GM20431 (cell line): ENCODE data around the gene FCGBP.
"Not testable (repeated sequence)": the region's sequence is repeated elsewhere in the genome, so short reads cannot be mapped to it uniquely, and the experiment has no call there.

ENCODE experiments used
- in situ Hi-C: fragments of 300-500 bp; cut with MseI, MboI; formaldehyde crosslinking; loops from one replicate; pipeline ENCODE4 v1.15.0; 2020; ENCODE audit warnings: low sequenced_read_pairs; ENCODE audit not compliant: unreplicated experiment

Gene FCGBP

GRCh38 chr19:39934584-39935363 is at the start of gene FCGBP:
Gene FCGBP, minus strand, starts transcription at chr19:39934634.
- in situ Hi-C loops, result no loop called here

- in situ Hi-C loops, result no loop called here
Measured at GRCh38 chr19:39983695-39984300, 49.4 kb upstream of the FCGBP start.

GRCh38 chr19:39982883-39983282 is 48.4 kb upstream of the FCGBP start:
- in situ Hi-C loops, result no loop called here

- in situ Hi-C loops, result no loop called here
Measured at GRCh38 chr19:39974377-39975155, 40.1 kb upstream of the FCGBP start.

GRCh38 chr19:39971380-39972035 is 37.1 kb upstream of the FCGBP start:
- in situ Hi-C loops, result no loop called here

- in situ Hi-C loops, result no loop called here
Measured at GRCh38 chr19:39970675-39971379, 36.4 kb upstream of the FCGBP start, which contains the start of gene PSMC4. Gene PSMC4, plus strand, starts transcription at chr19:39971165. Its CDS starts 38 bp downstream, at chr19:39971203.

GRCh38 chr19:39970425-39970674 is 35.9 kb upstream of the FCGBP start:
- in situ Hi-C loops, result no loop called here

GRCh38 chr19:39969681-39970424 is 35.4 kb upstream of the FCGBP start:
- in situ Hi-C loops, result no loop called here

- in situ Hi-C loops, result no loop called here
Measured at GRCh38 chr19:39969266-39969665, 34.8 kb upstream of the FCGBP start.

- in situ Hi-C loops, result no loop called here
Measured at GRCh38 chr19:39968789-39969188, 34.4 kb upstream of the FCGBP start.

GRCh38 chr19:39967561-39967960 is 33.1 kb upstream of the FCGBP start:
- in situ Hi-C loops, result no loop called here

GRCh38 chr19:39966617-39967016 is 32.2 kb upstream of the FCGBP start:
- in situ Hi-C loops, result no loop called here

- in situ Hi-C loops, result no loop called here
Measured at GRCh38 chr19:39963898-39964297, 29.5 kb upstream of the FCGBP start.

GRCh38 chr19:39959407-39959806 is 25.0 kb upstream of the FCGBP start:
- in situ Hi-C loops, result not testable (repeated sequence)

GRCh38 chr19:39958942-39959341 is 24.5 kb upstream of the FCGBP start:
- in situ Hi-C loops, result not testable (repeated sequence)

GRCh38 chr19:39957886-39958285 is 23.5 kb upstream of the FCGBP start:
- in situ Hi-C loops, result not testable (repeated sequence)

- in situ Hi-C loops, result no loop called here
Measured at GRCh38 chr19:39953915-39954314, 19.5 kb upstream of the FCGBP start.

GRCh38 chr19:39951686-39952085 is 17.3 kb upstream of the FCGBP start:
- in situ Hi-C loops, result no loop called here

GRCh38 chr19:39951065-39951650 is 16.7 kb upstream of the FCGBP start:
- in situ Hi-C loops, result no loop called here
